Measurements from ENCODE around the gene NME9.

Gene NME9

GRCh38 chr3:138367911-138368310 is 38.3 kb upstream of the NME9 start:
- no peak for TF ChIP-seq MAX (IDR thresholded peaks at IDR 0.05)
- no peak for TF ChIP-seq RAD21 (IDR thresholded peaks at IDR 0.05; ENCODE audit: low read depth)
- no peak for TF ChIP-seq REST (IDR thresholded peaks at IDR 0.05; ENCODE audit: low read depth)
- no peak for TF ChIP-seq FOXM1 (IDR thresholded peaks at IDR 0.05; ENCODE audit: borderline replicate concordance, low read depth)
- no peak for TF ChIP-seq TEAD4 (IDR thresholded peaks at IDR 0.05)
- no peak for TF ChIP-seq TAF1 (IDR thresholded peaks at IDR 0.05; ENCODE audit: low read depth)
- TF ChIP-seq USF1 (IDR thresholded peaks at IDR 0.05), result no peak
- TF ChIP-seq EGR1 (IDR thresholded peaks at IDR 0.05), result no peak

GRCh38 chr3:138367326-138367850 is 37.7 kb upstream of the NME9 start:
- no peak for TF ChIP-seq FOXM1 (IDR thresholded peaks at IDR 0.05; ENCODE audit: borderline replicate concordance, low read depth)
- TF ChIP-seq REST (IDR thresholded peaks at IDR 0.05; ENCODE audit: low read depth), result no peak
- no peak for TF ChIP-seq MAX (IDR thresholded peaks at IDR 0.05)
- no peak for TF ChIP-seq EGR1 (IDR thresholded peaks at IDR 0.05)
- TF ChIP-seq TEAD4 (IDR thresholded peaks at IDR 0.05), result no peak
- TF ChIP-seq ZBTB7A (IDR thresholded peaks at IDR 0.05; ENCODE audit: low read depth), result no peak
- no peak for TF ChIP-seq USF1 (IDR thresholded peaks at IDR 0.05)
- no peak for TF ChIP-seq EP300 (IDR thresholded peaks at IDR 0.05; ENCODE audit: borderline replicate concordance)

GRCh38 chr3:138366006-138366759 is 36.5 kb upstream of the NME9 start:
- TF ChIP-seq FOXM1 (IDR thresholded peaks at IDR 0.05; ENCODE audit: borderline replicate concordance, low read depth) (no peak), EGR1 (IDR thresholded peaks at IDR 0.05) (no peak), REST (IDR thresholded peaks at IDR 0.05; ENCODE audit: low read depth) (no peak), ZBTB7A (IDR thresholded peaks at IDR 0.05; ENCODE audit: low read depth) (no peak), USF1 (IDR thresholded peaks at IDR 0.05) (no peak), NFIC (IDR thresholded peaks at IDR 0.05) (no peak), YY1 (IDR thresholded peaks at IDR 0.05; ENCODE audit: low read depth) (no peak), TEAD4 (IDR thresholded peaks at IDR 0.05) (no peak), MAX (IDR thresholded peaks at IDR 0.05) (no peak), RAD21 (IDR thresholded peaks at IDR 0.05; ENCODE audit: low read depth) (no peak), CEBPB (IDR thresholded peaks at IDR 0.05) (no peak), TAF1 (IDR thresholded peaks at IDR 0.05; ENCODE audit: low read depth) (no peak), TCF12 (IDR thresholded peaks at IDR 0.05; ENCODE audit: low read depth) (no peak)

GRCh38 chr3:138365253-138365555 is 35.6 kb upstream of the NME9 start:
- no peak for TF ChIP-seq TCF12 (IDR thresholded peaks at IDR 0.05; ENCODE audit: low read depth)
- TF ChIP-seq USF1 (IDR thresholded peaks at IDR 0.05), result no peak
- TF ChIP-seq REST (IDR thresholded peaks at IDR 0.05; ENCODE audit: low read depth), result no peak
- TF ChIP-seq TAF1 (IDR thresholded peaks at IDR 0.05; ENCODE audit: low read depth), result no peak
- TF ChIP-seq MAX (IDR thresholded peaks at IDR 0.05), result no peak
- no peak for TF ChIP-seq TEAD4 (IDR thresholded peaks at IDR 0.05)
- TF ChIP-seq ZBTB7A (IDR thresholded peaks at IDR 0.05; ENCODE audit: low read depth), result no peak
- TF ChIP-seq CEBPB (IDR thresholded peaks at IDR 0.05), result no peak
- no peak for TF ChIP-seq YY1 (IDR thresholded peaks at IDR 0.05; ENCODE audit: low read depth)
- no peak for TF ChIP-seq NFIC (IDR thresholded peaks at IDR 0.05)
- TF ChIP-seq RAD21 (IDR thresholded peaks at IDR 0.05; ENCODE audit: low read depth), result no peak
- no peak for TF ChIP-seq CREB1 (IDR thresholded peaks at IDR 0.05; ENCODE audit: low read depth)
- no peak for TF ChIP-seq FOXM1 (IDR thresholded peaks at IDR 0.05; ENCODE audit: borderline replicate concordance, low read depth)
- TF ChIP-seq EP300 (IDR thresholded peaks at IDR 0.05; ENCODE audit: borderline replicate concordance), result no peak
- TF ChIP-seq EGR1 (IDR thresholded peaks at IDR 0.05), result no peak
